ENCODE data around the gene CSF3. TPM values are rescaled to one million over a fixed set of nuclear protein-coding genes. Genes with fewer than 3 reads are reported as not detected.

CSF3 gene
- total and polyA plus RNA-seq, 2 of the 13 experiments (the other 11 are each of a cell fraction or from before 2014, with no cell fraction given) = 0.09 TPM; not detected in 1

- no peak for TF ChIP-seq ZFP62 (CRISPR knock-in tag; IDR thresholded peaks at IDR 0.05)
- TF ChIP-seq LCORL (IDR thresholded peaks at IDR 0.05) = no peak
- TF ChIP-seq LCORL (CRISPR knock-in tag; IDR thresholded peaks at IDR 0.05) = no peak
- TF ChIP-seq ISL2 (CRISPR knock-in tag; IDR thresholded peaks at IDR 0.05) = no peak
- TF ChIP-seq ZNF367 (CRISPR knock-in tag; IDR thresholded peaks at IDR 0.05; ENCODE audit: borderline replicate concordance) = no peak
Observed at GRCh38 chr17:40025559-40025958, 10.3 kb downstream of the CSF3 start (continued).

- ATAC-seq (no peak), FAIRE-seq (no peak), DNase-seq (ENCODE audit: low spot score) (no peak)
- Histone ChIP-seq H3K9ac (ENCODE audit: insufficient read depth, low read depth, low read length) (no peak overlapping the region), H2AFZ (ENCODE audit: low read length) (no peak overlapping the region), H3K27me3 (ENCODE audit: control insufficient read depth in 1 of 2, insufficient read depth in 2 of 2, low read length in 2 of 2) (no peaks in the 10 kb centered on the region), H3K4me1 (ENCODE audit: insufficient read depth, low read length) (no peaks in the 10 kb centered on the region), H3K9me3 (ENCODE audit: low read length) (no peaks in the 10 kb centered on the region), H3K4me3 (replicated peaks in 1 of 3; ENCODE audit: insufficient read depth in 1 of 3, low read depth in 2 of 3, low read length in 3 of 3) (no peak overlapping the region), H3K79me2 (ENCODE audit: insufficient read depth, low read length) (no peaks in the 10 kb centered on the region), H3K36me3 (replicated peaks in 1 of 2; ENCODE audit: control insufficient read depth in 1 of 2, insufficient read depth in 2 of 2, low read length in 2 of 2) (peaks cover 40 to 74% of the 10 kb centered on the region in 2 experiments), H3K27ac (ENCODE audit: extremely low read length, insufficient read depth, low read length) (no peak overlapping the region), H3K4me2 (ENCODE audit: low read depth, low read length) (no peak overlapping the region), H4K20me1 (ENCODE audit: insufficient read depth, low read length) (no peaks in the 10 kb centered on the region)
- intact Hi-C loops (cut with micrococcal nuclease; ENCODE audit: unreplicated experiment) (no loop called here), in situ Hi-C loops (cut with HindIII; ENCODE audit: extremely low pct_ligation_motif_present, low pct_unique_long_range_greater_than_20kb) (no loop called here)
- POLR2A ChIA-PET = interaction anchor here (0.6 kb wide), 1 partner anchor 107 kb away, joined by 4 read pairs; no protein-coding TSS in a partner anchor
- WGBS (ENCODE audit: low lambda C conversion rate) = 94% methylated on average over 20 of the region's 22 CpGs
- CTCF ChIA-PET (ENCODE audit: low intra/inter-chr PET ratio, low total read pairs) = interaction anchor here (1.6 to 2.7 kb wide), 2 partner anchors 12 to 49 kb away, joined by 6 to 56 read pairs; partner anchors contain the start of gene CSF3
- no TSS peak for BruUV-seq (replicated peaks)
- no peak for TF ChIP-seq REL (CRISPR knock-in tag; conservative IDR thresholded peaks at IDR 0.05)
- no peak for TF ChIP-seq HMG20A (CRISPR knock-in tag; IDR thresholded peaks at IDR 0.05; ENCODE audit: borderline replicate concordance)
- TF ChIP-seq ZNF333 (CRISPR knock-in tag; IDR thresholded peaks at IDR 0.05; ENCODE audit: borderline replicate concordance) = no peak
- TF ChIP-seq ZSCAN29 (CRISPR knock-in tag; conservative IDR thresholded peaks at IDR 0.05) = no peak
- 0 out of 2 replicates have a peak, but pooled peaks have one; percentile 12 for TF ChIP-seq ZNF451 (CRISPR knock-in tag; IDR thresholded peaks at IDR 0.05)
- TF ChIP-seq ZMAT3 (CRISPR knock-in tag; conservative IDR thresholded peaks at IDR 0.05) = peak; percentile 22; the same call in 1 of the 2 replicates
- TF ChIP-seq SPEN (CRISPR knock-in tag; IDR thresholded peaks at IDR 0.05; ENCODE audit: low read depth) = 0 out of 2 replicates have a peak, but pooled peaks have one; percentile 21
- no peak for TF ChIP-seq ZNF547 (CRISPR knock-in tag; IDR thresholded peaks at IDR 0.05)
- TF ChIP-seq ZBTB33 (CRISPR knock-in tag; IDR thresholded peaks at IDR 0.05) = 0 out of 2 replicates have a peak, but pooled peaks have one; percentile 34
- no peak for TF ChIP-seq ZSCAN9 (CRISPR knock-in tag; IDR thresholded peaks at IDR 0.05; ENCODE audit: borderline replicate concordance)
- 0 out of 2 replicates have a peak, but pooled peaks have one; percentile 1 for TF ChIP-seq RBFOX2 (IDR thresholded peaks at IDR 0.05; ENCODE audit: low read depth, low read length)
- peak in 1 of 2 experiments; percentile 17; a peak in 1 of 4 replicates for TF ChIP-seq MAFK (conservative IDR thresholded peaks at IDR 0.05 in 1 of 2, IDR thresholded peaks at IDR 0.05 in 1 of 2; ENCODE audit: low read length in 2 of 2)
- 0 out of 2 replicates have a peak, but pooled peaks have one; percentile 43 for TF ChIP-seq MTA1 (CRISPR knock-in tag; IDR thresholded peaks at IDR 0.05; ENCODE audit: borderline replicate concordance)
- TF ChIP-seq ZNF691 (CRISPR knock-in tag; IDR thresholded peaks at IDR 0.05; ENCODE audit: borderline replicate concordance, low read depth) = no peak
Observed at GRCh38 chr17:40025991-40026815, 11.0 kb downstream of the CSF3 start.

All from HepG2 (cell line).